HepG2 (cell line): ENCODE measurements around the gene SERBP1. TPM values are rescaled to one million over a fixed set of nuclear protein-coding genes. Genes with fewer than 3 reads are reported as not detected.
A peak's percentile ranks its signal among the peaks of the same experiment; 100 is the strongest.

Experiments
- AKNA ChIP-seq: sonication (generic); formaldehyde crosslinking; IDR thresholded peaks from 2 replicates; pipeline ENCODE4 v1.4.0; 2020; ENCODE audit warnings: missing genetic modification reagents, borderline replicate concordance
- BRD4 ChIP-seq: sonication (generic); formaldehyde crosslinking; IDR thresholded peaks from 2 replicates; pipeline ENCODE4 v1.4.0; 2020; ENCODE audit warnings: missing genetic modification reagents
- CCDC6 ChIP-seq: sonication (generic); formaldehyde crosslinking; IDR thresholded peaks from 2 replicates; pipeline ENCODE4 v1.8.1; 2022; ENCODE audit warnings: mild to moderate bottlenecking, missing genetic modification reagents, moderate library complexity
- CSRNP2 ChIP-seq: sonication (generic); formaldehyde crosslinking; conservative IDR thresholded peaks from 2 replicates; pipeline ENCODE4 v1.8.0; 2022; ENCODE audit warnings: low read depth, missing genetic modification reagents
- ELF1 ChIP-seq: sonication (generic); formaldehyde crosslinking; IDR thresholded peaks from 2 replicates; pipeline ENCODE4 v1.4.0; 2020; ENCODE audit warnings: missing genetic modification reagents
- KDM3A ChIP-seq: IDR thresholded peaks from 2 replicates; pipeline ENCODE4 v1.6.1; 2018; ENCODE audit warnings: low read depth, missing compliant biosample characterization
- PATZ1 ChIP-seq: sonication (generic); formaldehyde crosslinking; IDR thresholded peaks from 2 replicates; pipeline ENCODE4 v1.4.0; 2020; ENCODE audit warnings: missing genetic modification reagents
- TBX3 ChIP-seq: fragments of 450-650 bp; IDR thresholded peaks from 2 replicates; pipeline ENCODE4 v1.6.1; 2017; ENCODE audit warnings: antibody characterized with exemption, mild to moderate bottlenecking, inconsistent platforms, borderline replicate concordance
- TCF12 ChIP-seq, 2 experiments: fragments of 450-650 bp in 1 of 2; sonication (generic) in 1 of 2; formaldehyde crosslinking in 1 of 2; IDR thresholded peaks; 2 replicates each; pipeline versions ENCODE4 v1.6.1 to v1.8.0; 2017 to 2022; ENCODE audit warnings: antibody characterized with exemption in 1 of 2, mild to moderate bottlenecking in 1 of 2, missing genetic modification reagents in 1 of 2, moderate library complexity in 1 of 2
- ZBTB42 ChIP-seq: sonication (generic); formaldehyde crosslinking; IDR thresholded peaks from 2 replicates; pipeline ENCODE4 v1.5.0; 2020; ENCODE audit warnings: mild to moderate bottlenecking, missing genetic modification reagents
- ZC3H4 ChIP-seq: sonication (generic); formaldehyde crosslinking; IDR thresholded peaks from 2 replicates; pipeline ENCODE4 v1.4.0; 2020; ENCODE audit warnings: missing genetic modification reagents, borderline replicate concordance
- ZNF138 ChIP-seq: sonication (generic); formaldehyde crosslinking; IDR thresholded peaks from 2 replicates; pipeline ENCODE4 v1.5.0; 2020; ENCODE audit warnings: mild to moderate bottlenecking, low read depth, missing genetic modification reagents
- ZNF501 ChIP-seq: sonication (generic); formaldehyde crosslinking; IDR thresholded peaks from 2 replicates; pipeline ENCODE4 v1.5.1; 2020; ENCODE audit warnings: mild to moderate bottlenecking, moderate library complexity, missing genetic modification reagents
- ZNF598 ChIP-seq: sonication (generic); formaldehyde crosslinking; IDR thresholded peaks from 2 replicates; pipeline ENCODE4 v1.5.1; 2020; ENCODE audit warnings: mild to moderate bottlenecking, missing genetic modification reagents, borderline replicate concordance
- ZNF775 ChIP-seq: sonication (generic); formaldehyde crosslinking; IDR thresholded peaks from 2 replicates; pipeline ENCODE4 v1.4.0; 2020; ENCODE audit warnings: missing genetic modification reagents, mild to moderate bottlenecking, moderate library complexity, borderline replicate concordance
- polyA plus RNA-seq, 8 experiments: library from polyadenylated mRNA; depleted of rRNA in 3 of 8; stranded (reverse) in 7 of 8; unstranded in 1 of 8; fragments of >200 nt; fragmentation: Illumina TruSeq in 4 of 8; extraction: Trizol in 4 of 8; gene quantifications; 2 replicates each; pipeline versions ENCODE4 v1.2.1 to v1.2.3, GENCODE V29; 2011 to 2016; ENCODE audit warnings: low read depth in 4 of 8, missing spikeins in 1 of 8, mixed read lengths in 1 of 8; ENCODE audit not compliant: insufficient read depth in 1 of 8
- total RNA-seq, 5 experiments: library from RNA; depleted of rRNA; stranded (reverse); fragments of >200 nt; fragmentation: Illumina TruSeq; extraction: Trizol; gene quantifications; 2 replicates each; pipeline ENCODE4 v1.2.3, GENCODE V29; 2016; ENCODE audit warnings: low read depth in 1 of 5
- TF ChIP-seq, protein P1 (sequence below): sonication (generic); formaldehyde crosslinking; IDR thresholded peaks from 2 replicates; pipeline ENCODE4 v1.4.0; 2020; ENCODE audit warnings: missing genetic modification reagents, borderline replicate concordance

Gene SERBP1
- total and polyA plus RNA-seq, 2 of the 13 experiments (the other 11 are each of a cell fraction or from before 2014, with no cell fraction given): 175 to 281 TPM

- TF ChIP-seq AKNA (CRISPR knock-in tag): 0 out of 2 replicates have a peak, but pooled peaks have one; percentile 35
- TF ChIP-seq, protein P1, sequence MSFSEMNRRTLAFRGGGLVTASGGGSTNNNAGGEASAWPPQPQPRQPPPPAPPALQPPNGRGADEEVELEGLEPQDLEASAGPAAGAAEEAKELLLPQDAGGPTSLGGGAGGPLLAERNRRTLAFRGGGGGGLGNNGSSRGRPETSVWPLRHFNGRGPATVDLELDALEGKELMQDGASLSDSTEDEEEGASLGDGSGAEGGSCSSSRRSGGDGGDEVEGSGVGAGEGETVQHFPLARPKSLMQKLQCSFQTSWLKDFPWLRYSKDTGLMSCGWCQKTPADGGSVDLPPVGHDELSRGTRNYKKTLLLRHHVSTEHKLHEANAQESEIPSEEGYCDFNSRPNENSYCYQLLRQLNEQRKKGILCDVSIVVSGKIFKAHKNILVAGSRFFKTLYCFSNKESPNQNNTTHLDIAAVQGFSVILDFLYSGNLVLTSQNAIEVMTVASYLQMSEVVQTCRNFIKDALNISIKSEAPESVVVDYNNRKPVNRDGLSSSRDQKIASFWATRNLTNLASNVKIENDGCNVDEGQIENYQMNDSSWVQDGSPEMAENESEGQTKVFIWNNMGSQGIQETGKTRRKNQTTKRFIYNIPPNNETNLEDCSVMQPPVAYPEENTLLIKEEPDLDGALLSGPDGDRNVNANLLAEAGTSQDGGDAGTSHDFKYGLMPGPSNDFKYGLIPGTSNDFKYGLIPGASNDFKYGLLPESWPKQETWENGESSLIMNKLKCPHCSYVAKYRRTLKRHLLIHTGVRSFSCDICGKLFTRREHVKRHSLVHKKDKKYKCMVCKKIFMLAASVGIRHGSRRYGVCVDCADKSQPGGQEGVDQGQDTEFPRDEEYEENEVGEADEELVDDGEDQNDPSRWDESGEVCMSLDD (CRISPR knock-in tag): peak; percentile 29; the same call in 1 of the 2 replicates
- TF ChIP-seq ZBTB42 (CRISPR knock-in tag): peak; percentile 67; the same call in 1 of the 2 replicates
- peak; percentile 13 for TF ChIP-seq PATZ1 (CRISPR knock-in tag)
- peak; percentile 86 for TF ChIP-seq ELF1
- 0 out of 2 replicates have a peak, but pooled peaks have one; percentile 76 for TF ChIP-seq ZC3H4 (CRISPR knock-in tag)
- 0 out of 2 replicates have a peak, but pooled peaks have one; percentile 19 for TF ChIP-seq CSRNP2 (CRISPR knock-in tag)
- TF ChIP-seq ZNF138 (CRISPR knock-in tag): 0 out of 2 replicates have a peak, but pooled peaks have one; percentile 10
- TF ChIP-seq TCF12 (IDR thresholded peaks at IDR 0.05): no peak
- TF ChIP-seq TCF12 (CRISPR knock-in tag; IDR thresholded peaks at IDR 0.05): peak; percentile 49; the same call in 1 of the 2 replicates
- peak; percentile 96 for TF ChIP-seq BRD4 (CRISPR knock-in tag)
- 0 out of 2 replicates have a peak, but pooled peaks have one; percentile 3 for TF ChIP-seq ZNF775 (CRISPR knock-in tag)
- TF ChIP-seq CCDC6: peak; percentile 81
- TF ChIP-seq ZNF598: peak; percentile 58; the same call in 1 of the 2 replicates
- peak; percentile 74; the same call in 1 of the 2 replicates for TF ChIP-seq TBX3
- no peak for TF ChIP-seq KDM3A (CRISPR knock-in tag)
- peak; percentile 74; the same call in 1 of the 2 replicates for TF ChIP-seq ZNF501
These were observed at the start of gene SERBP1 (continued) for GRCh38 chr1:67430358-67431155.
